ENCODE data around the gene SLC26A4.

DNA sequence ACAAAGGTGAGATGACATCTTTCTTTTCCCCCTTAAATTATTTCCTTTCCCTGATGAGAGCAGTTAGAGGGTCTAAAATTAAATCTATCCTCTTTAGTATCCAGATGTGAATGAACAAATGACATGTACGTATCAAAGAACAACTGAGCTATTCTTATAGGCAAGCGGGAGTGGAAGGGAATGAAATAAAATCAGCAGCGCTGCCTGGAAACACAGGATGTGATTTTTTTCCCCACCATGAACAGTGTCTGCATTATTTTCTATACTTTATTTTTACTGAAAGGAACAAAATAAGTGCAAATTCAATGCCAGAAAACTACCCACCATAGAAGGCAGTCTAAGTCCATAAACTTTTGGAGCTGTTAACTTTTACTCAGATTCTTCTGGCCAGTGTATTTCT lies 40.6 kb downstream of the SLC26A4 start:
- TF ChIP-seq, protein P1, sequence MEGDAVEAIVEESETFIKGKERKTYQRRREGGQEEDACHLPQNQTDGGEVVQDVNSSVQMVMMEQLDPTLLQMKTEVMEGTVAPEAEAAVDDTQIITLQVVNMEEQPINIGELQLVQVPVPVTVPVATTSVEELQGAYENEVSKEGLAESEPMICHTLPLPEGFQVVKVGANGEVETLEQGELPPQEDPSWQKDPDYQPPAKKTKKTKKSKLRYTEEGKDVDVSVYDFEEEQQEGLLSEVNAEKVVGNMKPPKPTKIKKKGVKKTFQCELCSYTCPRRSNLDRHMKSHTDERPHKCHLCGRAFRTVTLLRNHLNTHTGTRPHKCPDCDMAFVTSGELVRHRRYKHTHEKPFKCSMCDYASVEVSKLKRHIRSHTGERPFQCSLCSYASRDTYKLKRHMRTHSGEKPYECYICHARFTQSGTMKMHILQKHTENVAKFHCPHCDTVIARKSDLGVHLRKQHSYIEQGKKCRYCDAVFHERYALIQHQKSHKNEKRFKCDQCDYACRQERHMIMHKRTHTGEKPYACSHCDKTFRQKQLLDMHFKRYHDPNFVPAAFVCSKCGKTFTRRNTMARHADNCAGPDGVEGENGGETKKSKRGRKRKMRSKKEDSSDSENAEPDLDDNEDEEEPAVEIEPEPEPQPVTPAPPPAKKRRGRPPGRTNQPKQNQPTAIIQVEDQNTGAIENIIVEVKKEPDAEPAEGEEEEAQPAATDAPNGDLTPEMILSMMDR (IDR thresholded peaks at IDR 0.05): no peak
- no peak for TF ChIP-seq EZH2 (IDR thresholded peaks at IDR 0.05; ENCODE audit: borderline replicate concordance, insufficient read depth, low read depth, low read length, poor library complexity, severe bottlenecking)
